Liver (tissue), 3 donors: ENCODE data around the gene TRMT1L.

Source experiments
- CTCF ChIP-seq: fragments of 150-350 bp; IDR thresholded peaks from 2 replicates; pipeline ENCODE4 v1.5.1; 2017; ENCODE audit warnings: improper control_type of control experiment, low read depth, low read length; ENCODE audit not compliant: missing input control
- EGR1 ChIP-seq, 2 donors: IDR thresholded peaks; 2 replicates each; pipeline ENCODE4 v1.6.1; 2016 to 2018; ENCODE audit warnings: antibody characterized with exemption in 2 of 2, low read depth in 2 of 2
- MAX ChIP-seq: IDR thresholded peaks from 2 replicates; pipeline ENCODE4 v1.6.1; 2016; ENCODE audit warnings: antibody characterized with exemption
- RAD21 ChIP-seq, 2 donors: IDR thresholded peaks; 2 replicates each; pipeline ENCODE4 v1.6.1; 2016; ENCODE audit warnings: antibody characterized with exemption in 2 of 2, mild to moderate bottlenecking in 2 of 2
- REST ChIP-seq: IDR thresholded peaks from 2 replicates; pipeline ENCODE4 v1.6.1; 2016; ENCODE audit warnings: antibody characterized with exemption, mild to moderate bottlenecking
- YY1 ChIP-seq: IDR thresholded peaks from 2 replicates; pipeline ENCODE4 v1.6.1; 2016; ENCODE audit warnings: antibody characterized with exemption, mild to moderate bottlenecking
- ZBTB33 ChIP-seq: IDR thresholded peaks from 2 replicates; pipeline ENCODE4 v1.6.1; 2016; ENCODE audit warnings: antibody characterized with exemption
- donor health status: healthy.
- donor health status: healthy.

- TF ChIP-seq CTCF (no peak), EGR1 (IDR thresholded peaks at IDR 0.05; ENCODE audit: low read depth in 2 of 2) (no peak), REST (no peak), MAX (no peak), RAD21 (IDR thresholded peaks at IDR 0.05) (no peak), YY1 (no peak), ZBTB33 (no peak)
These were observed 382 bp downstream of the TRMT1L start for GRCh38 chr1:185156288-185156853.
